ENCODE measurements around the gene CA9.

CA9 gene

DNA sequence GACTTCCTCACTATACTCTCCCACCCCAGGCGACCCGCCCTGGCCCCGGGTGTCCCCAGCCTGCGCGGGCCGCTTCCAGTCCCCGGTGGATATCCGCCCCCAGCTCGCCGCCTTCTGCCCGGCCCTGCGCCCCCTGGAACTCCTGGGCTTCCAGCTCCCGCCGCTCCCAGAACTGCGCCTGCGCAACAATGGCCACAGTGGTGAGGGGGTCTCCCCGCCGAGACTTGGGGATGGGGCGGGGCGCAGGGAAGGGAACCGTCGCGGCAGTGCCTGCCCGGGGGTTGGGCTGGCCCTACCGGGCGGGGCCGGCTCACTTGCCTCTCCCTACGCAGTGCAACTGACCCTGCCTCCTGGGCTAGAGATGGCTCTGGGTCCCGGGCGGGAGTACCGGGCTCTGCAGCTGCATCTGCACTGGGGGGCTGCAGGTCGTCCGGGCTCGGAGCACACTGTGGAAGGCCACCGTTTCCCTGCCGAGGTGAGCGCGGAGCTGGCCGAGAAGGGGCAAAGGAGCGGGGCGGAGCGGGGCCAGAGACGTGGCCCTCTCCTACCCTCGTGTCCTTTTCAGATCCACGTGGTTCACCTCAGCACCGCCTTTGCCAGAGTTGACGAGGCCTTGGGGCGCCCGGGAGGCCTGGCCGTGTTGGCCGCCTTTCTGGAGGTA is 2.1 kb downstream of the CA9 start:
- peak; percentile 40 for DNase-seq (ENCODE audit: low spot score)

DNA sequence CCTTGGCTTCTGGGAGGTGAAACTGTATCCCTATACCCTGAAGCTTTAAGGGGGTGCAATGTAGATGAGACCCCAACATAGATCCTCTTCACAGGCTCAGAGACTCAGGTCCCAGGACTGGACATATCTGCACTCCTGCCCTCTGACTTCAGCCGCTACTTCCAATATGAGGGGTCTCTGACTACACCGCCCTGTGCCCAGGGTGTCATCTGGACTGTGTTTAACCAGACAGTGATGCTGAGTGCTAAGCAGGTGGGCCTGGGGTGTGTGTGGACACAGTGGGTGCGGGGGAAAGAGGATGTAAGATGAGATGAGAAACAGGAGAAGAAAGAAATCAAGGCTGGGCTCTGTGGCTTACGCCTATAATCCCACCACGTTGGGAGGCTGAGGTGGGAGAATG is 5.4 kb downstream of the CA9 start:
- DNase-seq (ENCODE audit: low spot score), result no peak

DNA sequence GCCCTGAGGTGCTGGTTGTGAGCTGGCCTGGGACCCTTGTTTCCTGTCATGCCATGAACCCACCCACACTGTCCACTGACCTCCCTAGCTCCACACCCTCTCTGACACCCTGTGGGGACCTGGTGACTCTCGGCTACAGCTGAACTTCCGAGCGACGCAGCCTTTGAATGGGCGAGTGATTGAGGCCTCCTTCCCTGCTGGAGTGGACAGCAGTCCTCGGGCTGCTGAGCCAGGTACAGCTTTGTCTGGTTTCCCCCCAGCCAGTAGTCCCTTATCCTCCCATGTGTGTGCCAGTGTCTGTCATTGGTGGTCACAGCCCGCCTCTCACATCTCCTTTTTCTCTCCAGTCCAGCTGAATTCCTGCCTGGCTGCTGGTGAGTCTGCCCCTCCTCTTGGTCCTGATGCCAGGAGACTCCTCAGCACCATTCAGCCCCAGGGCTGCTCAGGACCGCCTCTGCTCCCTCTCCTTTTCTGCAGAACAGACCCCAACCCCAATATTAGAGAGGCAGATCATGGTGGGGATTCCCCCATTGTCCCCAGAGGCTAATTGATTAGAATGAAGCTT is 6.1 kb downstream of the CA9 start:
- DNase-seq (ENCODE audit: low spot score), result no peak

DNA sequence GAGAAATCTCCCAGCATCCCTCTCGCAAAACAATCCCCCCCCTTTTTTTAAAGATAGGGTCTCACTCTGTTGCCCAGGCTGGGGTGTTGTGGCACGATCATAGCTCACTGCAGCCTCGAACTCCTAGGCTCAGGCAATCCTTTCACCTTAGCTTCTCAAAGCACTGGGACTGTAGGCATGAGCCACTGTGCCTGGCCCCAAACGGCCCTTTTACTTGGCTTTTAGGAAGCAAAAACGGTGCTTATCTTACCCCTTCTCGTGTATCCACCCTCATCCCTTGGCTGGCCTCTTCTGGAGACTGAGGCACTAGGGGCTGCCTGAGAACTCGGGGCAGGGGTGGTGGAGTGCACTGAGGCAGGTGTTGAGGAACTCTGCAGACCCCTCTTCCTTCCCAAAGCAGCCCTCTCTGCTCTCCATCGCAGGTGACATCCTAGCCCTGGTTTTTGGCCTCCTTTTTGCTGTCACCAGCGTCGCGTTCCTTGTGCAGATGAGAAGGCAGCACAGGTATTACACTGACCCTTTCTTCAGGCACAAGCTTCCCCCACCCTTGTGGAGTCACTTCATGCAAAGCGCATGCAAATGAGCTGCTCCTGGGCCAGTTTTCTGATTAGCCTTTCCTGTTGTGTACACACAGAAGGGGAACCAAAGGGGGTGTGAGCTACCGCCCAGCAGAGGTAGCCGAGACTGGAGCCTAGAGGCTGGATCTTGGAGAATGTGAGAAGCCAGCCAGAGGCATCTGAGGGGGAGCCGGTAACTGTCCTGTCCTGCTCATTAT is 6.8 kb downstream of the CA9 start:
- peak; percentile 52 for DNase-seq (ENCODE audit: low spot score)

DNA sequence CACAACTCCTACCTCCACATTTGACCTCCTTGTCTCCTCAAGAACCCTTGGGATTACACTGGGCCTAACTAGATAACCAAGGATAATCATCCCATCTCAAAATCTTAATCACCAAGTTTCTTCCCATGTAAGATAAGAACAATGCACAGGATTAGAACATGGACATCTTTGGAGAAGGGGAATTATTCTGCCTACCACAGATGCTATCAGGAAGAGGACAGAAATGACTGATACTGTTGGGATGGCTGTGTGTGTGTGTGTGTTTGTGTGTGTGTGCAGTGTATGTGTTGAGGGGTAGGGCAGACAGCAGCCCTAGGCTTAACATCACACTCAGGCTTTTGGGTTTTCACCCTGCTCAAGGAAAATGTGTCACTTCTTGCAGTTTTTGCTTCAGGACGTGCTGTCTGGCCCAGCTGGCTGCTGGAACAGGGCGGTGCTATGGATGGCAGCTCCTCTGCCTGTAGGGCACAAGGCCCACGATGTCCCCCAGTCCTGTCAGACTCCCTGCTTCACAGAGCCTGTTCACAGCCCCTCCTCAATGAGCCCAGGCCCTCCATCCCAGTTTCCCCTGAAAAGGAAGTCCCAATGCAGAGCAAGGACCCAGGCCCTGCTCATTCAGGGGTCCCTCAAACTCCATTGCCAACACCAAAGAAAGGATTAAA is 7.7 kb downstream of the CA9 start:
- DNase-seq (ENCODE audit: low spot score), result no peak

DNA sequence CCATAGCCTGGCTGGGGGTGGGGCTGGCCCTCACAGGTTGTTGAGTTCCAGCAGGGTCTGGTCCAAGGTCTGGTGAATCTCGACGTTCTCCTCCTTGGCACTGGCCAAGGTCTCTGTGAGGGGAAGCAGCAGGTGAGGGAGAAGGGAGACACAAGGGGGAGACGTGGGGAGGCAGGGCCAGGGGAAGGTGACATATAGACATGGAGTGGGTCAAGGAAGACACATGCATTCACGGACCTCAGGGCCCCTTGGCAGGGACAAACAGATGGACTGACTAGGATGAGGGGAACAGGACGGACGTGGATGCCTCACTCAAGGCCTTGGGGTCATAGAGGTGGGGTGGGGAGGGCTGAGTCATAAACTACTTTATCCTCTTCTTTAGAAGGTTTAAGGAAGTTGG is 8.3 kb downstream of the CA9 start:
- no peak for DNase-seq (ENCODE audit: low spot score)

DNA sequence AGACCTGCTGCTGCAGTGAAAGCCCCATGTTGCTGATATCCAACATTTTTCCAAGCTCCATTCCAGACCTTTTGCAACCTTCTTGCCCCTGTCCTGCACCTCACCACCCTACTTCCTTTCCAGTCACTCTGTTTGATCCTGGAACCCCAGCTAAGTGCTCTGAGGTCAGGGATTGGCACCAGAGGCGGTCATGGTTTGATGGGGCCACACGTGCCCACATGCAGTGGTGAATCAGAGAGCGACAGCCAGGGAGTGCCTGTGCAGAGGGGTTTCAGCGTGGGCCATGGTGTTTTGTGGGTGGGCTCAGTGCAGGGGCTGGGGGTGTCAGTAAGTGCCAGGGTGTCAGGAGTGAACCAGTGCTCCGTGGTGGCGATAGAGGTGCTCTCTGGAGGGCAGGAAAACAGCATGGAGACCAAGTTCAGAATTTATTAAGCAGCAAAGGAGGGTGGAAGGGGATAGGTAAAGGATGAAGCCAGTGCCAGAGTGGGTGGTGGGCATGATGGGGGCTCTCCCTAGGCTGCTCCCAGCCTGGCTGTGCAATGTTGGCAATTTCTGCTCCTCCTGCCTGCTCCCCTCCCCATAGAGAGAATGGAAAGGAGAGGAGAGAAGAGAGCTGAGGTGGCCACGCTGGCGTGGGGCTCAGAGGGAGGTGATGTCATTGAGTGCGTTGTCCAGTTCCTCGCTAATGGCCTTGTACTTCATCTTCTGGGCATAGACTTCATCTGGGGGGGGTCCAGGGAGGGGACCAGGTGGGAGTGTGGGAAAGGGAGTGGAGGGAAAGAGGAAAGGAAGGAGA is 9.0 kb downstream of the CA9 start:
- DNase-seq (ENCODE audit: low spot score), result no peak

DNA sequence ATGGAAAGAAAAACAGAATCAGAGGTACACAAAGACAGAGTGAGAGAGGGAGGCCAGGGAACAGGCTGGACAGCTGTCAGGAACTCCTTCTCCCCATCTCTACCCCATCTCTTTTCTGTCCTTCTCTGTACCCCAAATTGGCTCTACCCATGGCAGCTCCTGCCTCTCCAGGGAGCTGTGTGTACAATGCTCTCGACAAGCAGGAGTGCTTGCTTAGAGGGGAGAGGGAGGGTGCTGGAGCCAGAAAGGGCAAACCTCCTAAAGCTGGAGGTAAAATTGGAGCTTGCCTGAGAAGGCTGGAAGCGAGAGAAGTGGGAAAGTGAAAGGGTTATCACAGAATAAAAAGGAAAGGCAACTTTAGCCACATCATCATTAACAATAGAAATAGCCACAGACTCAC is 9.6 kb downstream of the CA9 start:
- no peak for DNase-seq (ENCODE audit: low spot score)

DNA sequence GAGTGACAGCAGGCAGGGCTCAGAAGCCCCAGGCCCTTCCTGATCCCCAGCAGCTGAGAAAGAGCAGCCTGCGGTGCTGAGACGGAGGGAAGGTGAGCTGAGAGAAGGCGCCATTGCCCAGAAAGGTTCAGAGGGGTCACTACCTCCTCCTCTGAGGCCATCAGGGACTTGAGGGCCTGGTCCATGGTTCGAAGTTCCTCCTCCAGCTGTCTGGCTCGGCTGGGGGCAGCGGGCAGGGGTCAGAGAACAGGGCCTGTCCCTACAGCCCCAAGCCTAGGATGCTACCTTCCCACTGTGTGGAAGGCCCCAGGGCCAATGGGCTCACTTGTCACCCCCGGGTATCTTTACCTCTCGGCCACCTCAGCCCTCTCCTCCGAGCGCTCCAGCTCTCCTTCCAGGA is 11.2 kb downstream of the CA9 start:
- no peak for DNase-seq (ENCODE audit: low spot score)

DNA sequence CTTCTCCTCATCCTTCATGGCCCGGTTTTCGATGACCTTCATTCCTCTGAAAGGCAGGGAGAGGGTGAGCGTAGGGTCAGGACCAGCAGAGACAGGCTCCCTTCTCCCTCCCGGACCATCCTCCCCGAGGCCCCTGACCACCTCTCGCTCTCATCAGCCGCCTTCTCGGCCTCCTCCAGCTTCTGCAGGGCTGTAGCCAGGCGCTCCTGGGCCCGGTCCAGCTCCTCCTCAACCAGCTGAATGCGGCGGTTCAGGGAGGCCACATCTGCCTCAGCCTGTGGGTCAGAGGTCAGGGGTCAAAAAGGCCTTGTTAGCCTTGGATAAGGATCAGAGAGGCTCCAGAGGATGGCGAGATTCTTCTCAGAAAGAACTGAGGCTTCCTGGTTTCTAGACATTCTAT is 11.8 kb downstream of the CA9 start:
- no peak for DNase-seq (ENCODE audit: low spot score)

DNA sequence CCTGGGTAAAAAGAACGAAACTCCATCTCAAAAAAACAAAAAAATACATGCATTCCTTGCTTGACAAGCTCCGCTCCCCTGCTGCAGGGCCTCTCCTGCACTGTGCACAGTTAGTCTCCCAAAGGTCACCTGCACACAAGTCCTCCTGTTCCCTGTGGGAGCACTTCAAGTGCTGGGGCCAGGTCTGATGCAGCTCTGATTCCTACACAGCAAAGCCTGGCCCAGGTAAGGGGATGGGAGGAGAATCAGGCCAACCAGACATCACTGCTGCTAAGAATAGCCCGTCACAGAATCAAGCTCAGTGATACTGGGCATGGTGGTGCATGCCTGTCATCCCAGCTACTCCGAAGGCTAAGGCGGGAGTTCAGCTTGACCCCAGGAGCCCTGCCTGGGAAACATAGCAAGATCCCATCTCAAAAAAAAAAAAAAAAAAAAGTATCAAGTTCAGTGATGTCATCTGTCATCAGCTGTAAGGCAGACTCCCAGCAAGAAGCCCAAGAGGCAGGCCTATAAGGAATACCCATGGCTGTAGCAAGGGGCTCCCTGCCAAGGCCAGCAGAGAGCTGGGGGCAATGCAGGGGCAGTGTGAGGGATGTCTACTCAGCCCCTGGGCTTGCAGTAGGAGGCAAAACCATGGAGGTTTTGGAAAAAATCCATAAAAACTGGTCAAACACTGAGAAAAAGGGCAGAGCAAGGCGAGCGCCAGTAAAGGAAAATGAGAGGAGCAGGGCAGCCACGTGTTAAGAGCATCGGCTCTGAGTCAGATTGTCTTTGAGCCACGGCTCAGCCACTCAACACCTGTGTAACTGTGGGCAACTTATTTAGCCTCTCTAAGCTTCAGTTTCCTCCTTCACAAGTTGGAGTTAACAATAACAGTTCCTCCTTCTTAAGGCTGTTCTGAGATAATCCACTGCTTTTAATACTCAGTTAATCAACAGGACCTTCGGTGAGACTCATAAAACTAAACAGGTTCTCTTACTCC is 12.8 kb downstream of the CA9 start:
- peak; percentile 50 for DNase-seq (ENCODE audit: low spot score)

DNA sequence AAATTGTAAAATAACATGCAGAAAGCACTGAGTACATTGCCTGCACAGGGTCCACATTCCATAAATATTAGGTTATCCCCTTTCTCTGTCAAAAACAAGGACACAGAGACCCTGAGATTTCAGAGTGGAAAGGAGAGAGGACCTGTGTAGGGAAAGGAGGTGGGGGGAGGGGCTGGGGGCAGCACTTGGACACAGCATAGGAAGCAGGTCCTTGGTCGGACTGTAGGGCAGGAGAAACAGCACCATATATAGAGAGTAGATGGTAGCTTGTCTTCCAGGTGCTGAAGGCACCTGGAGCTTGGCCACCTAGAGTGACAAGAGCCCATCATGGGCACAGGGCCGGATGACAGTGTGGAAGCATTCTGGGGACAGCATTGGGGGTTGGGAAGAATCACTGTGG is 13.6 kb downstream of the CA9 start:
- DNase-seq (ENCODE audit: low spot score), result no peak

DNA sequence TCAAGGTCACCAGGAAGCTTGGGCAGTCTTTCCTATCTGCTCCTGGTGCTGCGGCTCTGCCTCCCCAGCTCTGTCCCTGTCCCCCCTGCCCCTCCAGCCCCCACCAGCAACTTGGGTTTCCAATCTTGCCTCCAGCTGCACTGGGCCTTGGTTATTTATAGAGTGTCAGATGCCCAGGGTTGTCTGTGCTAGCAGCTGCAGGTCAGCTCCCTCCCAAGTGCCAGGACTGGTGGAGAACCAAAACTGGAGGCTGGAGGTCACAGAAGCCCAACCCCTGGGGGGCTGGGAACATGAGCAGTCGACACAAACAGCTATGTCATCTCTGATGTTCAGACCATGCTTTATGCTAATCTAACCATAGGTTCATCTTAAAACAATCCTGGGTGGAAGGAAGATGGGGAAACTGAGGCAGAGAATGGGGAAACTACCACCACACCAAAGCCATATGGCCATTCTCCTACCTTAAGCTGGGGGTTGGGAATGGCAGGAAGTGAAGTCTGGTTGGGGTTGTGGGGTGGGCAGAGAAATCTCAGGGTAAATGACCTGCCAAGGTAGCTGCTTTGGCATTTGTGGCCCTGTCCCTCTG is 14.3 kb downstream of the CA9 start:
- DNase-seq (ENCODE audit: low spot score), result no peak

DNA sequence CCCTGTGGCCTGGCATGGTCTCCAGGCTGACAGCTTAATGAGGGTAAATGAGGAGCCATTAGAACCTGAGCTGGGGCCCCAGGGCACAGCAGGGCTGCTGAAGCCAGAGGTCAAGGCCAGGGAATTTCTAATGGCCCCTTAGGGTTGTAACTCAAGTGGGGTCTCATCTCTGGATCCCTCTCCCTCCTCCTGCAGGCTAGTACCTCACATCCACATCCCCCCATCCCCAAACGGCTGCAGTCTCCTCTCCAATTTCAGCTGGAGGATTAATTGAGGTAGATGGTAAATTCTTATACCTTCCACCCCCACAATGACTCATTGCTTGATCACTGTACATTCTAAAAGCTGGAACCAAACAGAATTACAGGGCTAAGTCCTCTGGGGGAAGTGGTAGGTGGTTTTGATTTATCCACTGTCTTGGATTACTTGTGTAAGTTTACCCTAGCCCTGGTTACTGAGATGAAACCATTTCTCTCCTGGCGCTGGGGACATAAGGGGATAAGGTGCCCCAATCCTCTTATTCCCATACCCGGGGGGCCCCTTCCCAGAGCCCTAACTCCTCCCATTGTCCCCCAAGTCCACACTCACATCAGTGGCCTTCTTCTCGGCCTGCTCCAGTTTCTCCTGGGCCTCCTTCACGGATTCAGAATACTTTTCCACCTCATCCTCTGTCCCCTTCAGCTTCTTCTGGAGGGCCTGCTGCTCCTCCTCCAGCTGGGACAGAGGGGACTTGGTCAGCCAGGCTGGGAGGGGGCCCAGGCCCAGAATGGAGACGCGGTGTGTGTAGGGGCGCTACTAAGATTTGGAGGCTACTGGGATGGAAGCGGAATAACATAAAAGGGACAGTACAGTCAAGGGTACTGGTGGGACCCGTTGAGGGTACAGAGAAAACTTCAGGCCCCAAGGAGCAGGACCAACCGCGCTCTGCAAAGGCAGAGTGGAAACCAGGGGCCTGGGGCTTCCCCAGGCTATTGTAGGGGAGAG is 15.1 kb downstream of the CA9 start:
- DNase-seq (ENCODE audit: low spot score), result peak; percentile 69

DNA sequence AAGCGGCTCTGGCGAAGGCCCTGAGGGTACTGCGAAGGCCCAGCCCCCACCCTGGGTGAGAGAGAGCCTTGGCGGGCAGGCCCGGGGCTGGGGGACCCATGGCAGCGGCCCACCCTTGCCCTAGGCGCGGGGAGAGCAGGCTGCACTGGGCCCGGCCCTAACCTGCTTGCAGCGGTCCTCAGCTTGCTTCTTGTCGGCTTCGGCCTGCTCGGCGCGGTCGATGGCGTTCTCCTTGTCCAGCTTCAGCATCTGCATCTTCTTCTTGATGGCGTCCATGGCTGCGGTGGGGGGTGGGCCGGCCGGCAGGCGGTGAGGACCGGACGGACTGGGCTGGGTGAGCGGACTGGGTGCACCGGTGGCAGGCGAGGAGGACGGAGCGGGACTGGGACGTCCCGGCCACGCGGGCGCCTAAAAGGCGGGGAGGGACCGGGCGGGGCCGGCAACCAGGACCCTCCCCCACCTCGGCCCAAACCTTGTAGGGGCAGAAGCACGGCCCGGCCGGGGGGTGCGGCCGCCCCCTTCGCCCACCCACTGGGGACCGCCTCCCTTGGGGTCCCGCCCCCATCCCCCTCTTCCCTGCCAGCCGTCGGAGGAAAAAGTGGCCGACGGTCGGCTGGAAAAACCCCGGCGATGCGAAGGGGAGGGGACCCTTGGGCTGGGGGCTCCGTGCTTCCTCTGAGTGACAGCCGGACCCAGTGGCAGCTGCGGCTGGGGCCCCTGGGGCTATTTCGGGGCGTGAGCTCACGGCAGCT is 16.0 kb downstream of the CA9 start, which contains the start of gene TPM2:
TPM2 (minus strand) TSS at position 384 of the 752 bp plus-strand sequence; CDS start at position 276, 108 bp downstream.
- peak; percentile 92 for DNase-seq (ENCODE audit: low spot score)

DNA sequence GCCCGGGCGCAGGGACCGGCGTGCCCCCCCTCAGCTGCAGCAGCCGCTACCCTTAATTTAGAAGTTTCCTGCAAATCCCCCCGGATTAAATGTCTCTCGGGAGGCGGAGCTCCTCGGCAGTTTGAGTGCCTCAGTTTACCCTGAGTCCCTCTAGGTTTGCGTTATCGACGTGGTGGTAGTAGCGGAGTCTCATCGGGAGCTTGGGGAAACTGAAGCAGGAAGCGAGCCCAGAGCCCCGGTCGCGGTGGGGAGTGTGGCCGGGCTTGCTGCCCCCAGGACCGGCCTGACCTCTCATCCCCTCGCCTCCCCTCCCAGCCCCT is 16.5 kb downstream of the CA9 start:
- DNase-seq (ENCODE audit: low spot score), result no peak

DNA sequence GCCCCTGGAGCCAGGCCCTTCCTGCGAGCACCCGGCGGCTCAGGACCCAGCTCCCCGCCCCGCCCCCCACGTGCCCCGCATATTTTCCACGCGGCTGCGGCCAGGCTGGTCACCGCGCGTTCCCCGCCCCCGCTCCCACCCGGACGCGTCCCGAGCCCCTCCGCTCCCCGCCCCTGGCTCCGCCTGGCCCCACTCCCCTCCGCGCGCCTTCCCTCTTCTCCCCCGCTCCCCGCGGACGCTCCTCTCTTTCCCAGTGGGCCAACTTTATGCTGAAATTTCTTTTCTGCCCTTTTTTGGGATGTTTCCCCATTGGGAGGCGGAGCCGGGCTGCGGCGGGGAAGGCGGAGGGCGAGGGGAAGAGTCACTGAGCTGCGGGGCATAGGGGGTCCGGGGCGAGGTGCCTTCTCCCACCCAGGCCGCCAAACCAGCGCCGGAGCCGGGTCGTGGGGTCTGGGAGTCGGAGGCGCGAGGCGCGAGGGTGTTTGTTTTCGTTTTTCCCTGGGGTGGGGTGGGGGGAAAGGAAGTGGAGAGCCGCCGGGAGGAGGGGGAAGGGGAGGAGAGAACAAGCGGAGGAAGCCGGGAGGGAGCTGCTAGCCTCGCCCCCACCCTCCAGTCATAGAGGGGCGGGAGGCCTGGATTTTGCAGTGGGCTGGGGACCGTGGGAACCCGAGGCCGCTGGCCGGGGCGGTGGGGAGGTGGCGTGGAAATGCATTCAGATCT is 17.0 kb downstream of the CA9 start:
- peak; percentile 87 for DNase-seq (ENCODE audit: low spot score)

DNA sequence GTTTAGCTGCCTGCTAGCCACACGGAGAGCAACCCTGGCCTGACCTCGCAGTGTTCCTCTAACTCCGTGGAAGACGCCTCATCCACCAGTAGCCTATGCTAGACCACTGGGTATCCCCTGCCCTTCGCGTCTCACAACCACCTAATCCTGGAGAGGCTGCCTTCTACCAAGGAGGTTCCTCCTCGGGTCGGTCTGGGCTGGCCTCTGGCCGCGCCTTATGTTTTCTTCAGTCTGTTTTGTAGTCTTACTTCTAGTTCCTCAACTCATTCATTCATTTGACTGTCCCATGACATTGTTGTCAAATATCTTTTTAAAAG is 17.6 kb downstream of the CA9 start:
- no peak for DNase-seq (ENCODE audit: low spot score)

Data from AG08396 (cell line).